WTC11 (cell line): ENCODE measurements around the gene AMN.

ENCODE experiments used
- ATF1 ChIP-seq: sonication (generic); formaldehyde crosslinking; IDR thresholded peaks from 2 replicates; pipeline ENCODE4 v1.8.1; 2023; ENCODE audit warnings: mild to moderate bottlenecking, moderate library complexity, missing genetic modification reagents
- FOXP1 ChIP-seq: sonication (generic); formaldehyde crosslinking; IDR thresholded peaks from 2 replicates; pipeline ENCODE4 v1.8.0; 2022; ENCODE audit warnings: missing genetic modification reagents, mild to moderate bottlenecking, moderate library complexity, borderline replicate concordance
- GABPB1 ChIP-seq: sonication (generic); formaldehyde crosslinking; IDR thresholded peaks from 2 replicates; pipeline ENCODE4 v1.8.1; 2023; ENCODE audit warnings: mild to moderate bottlenecking, missing genetic modification reagents
- NFYB ChIP-seq: sonication (generic); formaldehyde crosslinking; conservative IDR thresholded peaks from 2 replicates; pipeline ENCODE4 v1.8.0; 2022; ENCODE audit warnings: low read depth, missing genetic modification reagents
- SP1 ChIP-seq: sonication (generic); formaldehyde crosslinking; conservative IDR thresholded peaks from 2 replicates; pipeline ENCODE4 v1.8.1; 2022; ENCODE audit warnings: missing genetic modification reagents
- ZNF121 ChIP-seq: sonication (generic); formaldehyde crosslinking; IDR thresholded peaks from 2 replicates; pipeline ENCODE4 v1.8.0; 2023; ENCODE audit warnings: missing genetic modification reagents
- ZNF138 ChIP-seq: sonication (generic); formaldehyde crosslinking; conservative IDR thresholded peaks from 2 replicates; pipeline ENCODE4 v1.8.1; 2022; ENCODE audit warnings: mild to moderate bottlenecking, moderate library complexity, missing genetic modification reagents
- TF ChIP-seq, protein P1 (sequence below): sonication (generic); formaldehyde crosslinking; IDR thresholded peaks from 2 replicates; pipeline ENCODE4 v1.8.1; 2022; ENCODE audit warnings: low read depth, missing genetic modification reagents, borderline replicate concordance
- TF ChIP-seq, protein P2 (sequence below): fragments of 200-600 bp; IDR thresholded peaks from 2 replicates; pipeline ENCODE4 v1.8.0; 2022; ENCODE audit warnings: antibody characterized with exemption
- TF ChIP-seq, protein P3 (sequence below): fragments of 250-450 bp; sonication (Bioruptor Pico); IDR thresholded peaks from 2 replicates; pipeline ENCODE4 v1.9.0; 2021; ENCODE audit warnings: mild to moderate bottlenecking, borderline replicate concordance
- TF ChIP-seq, protein P4 (sequence below): sonication (generic); formaldehyde crosslinking; IDR thresholded peaks from 2 replicates; pipeline ENCODE4 v1.8.1; 2023; ENCODE audit warnings: mild to moderate bottlenecking, missing genetic modification reagents, borderline replicate concordance
- TF ChIP-seq, protein P5 (sequence below): fragments of 250-450 bp; sonication (Bioruptor Pico); IDR thresholded peaks from 2 replicates; pipeline ENCODE4 v1.8.0; 2021; ENCODE audit warnings: mild to moderate bottlenecking

DNA sequence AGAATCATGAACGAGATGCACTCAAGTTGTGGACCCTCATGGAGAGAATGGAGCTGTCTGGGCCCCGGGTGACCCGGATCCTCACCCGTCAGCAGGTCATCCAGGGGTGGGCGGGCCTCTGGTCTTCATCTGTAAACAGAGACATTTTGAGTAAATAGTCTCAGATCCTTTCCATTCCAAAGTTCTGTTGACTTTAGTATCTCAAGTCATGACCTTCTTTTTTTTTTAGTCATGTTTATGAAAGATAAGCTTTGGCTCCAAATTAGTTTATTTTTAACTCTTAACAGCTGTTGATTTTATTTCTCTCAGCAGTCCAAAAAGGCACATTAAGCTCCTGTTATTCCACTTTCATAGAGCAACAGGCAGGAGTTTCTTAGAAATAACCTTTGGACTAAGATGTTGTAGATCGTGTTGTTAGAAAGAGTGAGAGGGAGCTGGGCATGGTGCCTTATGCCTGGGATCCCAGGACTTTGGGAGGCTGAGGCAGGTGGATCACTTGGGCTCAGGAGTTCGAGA is 48.9 kb upstream of the AMN start:
- TF ChIP-seq ZNF121 (CRISPR knock-in tag) (no peak), FOXP1 (CRISPR knock-in tag) (no peak), ZNF138 (CRISPR knock-in tag) (no peak), ATF1 (CRISPR knock-in tag) (no peak), SP1 (CRISPR knock-in tag) (no peak), GABPB1 (CRISPR knock-in tag) (no peak), NFYB (CRISPR knock-in tag) (no peak)
- TF ChIP-seq, protein P1, sequence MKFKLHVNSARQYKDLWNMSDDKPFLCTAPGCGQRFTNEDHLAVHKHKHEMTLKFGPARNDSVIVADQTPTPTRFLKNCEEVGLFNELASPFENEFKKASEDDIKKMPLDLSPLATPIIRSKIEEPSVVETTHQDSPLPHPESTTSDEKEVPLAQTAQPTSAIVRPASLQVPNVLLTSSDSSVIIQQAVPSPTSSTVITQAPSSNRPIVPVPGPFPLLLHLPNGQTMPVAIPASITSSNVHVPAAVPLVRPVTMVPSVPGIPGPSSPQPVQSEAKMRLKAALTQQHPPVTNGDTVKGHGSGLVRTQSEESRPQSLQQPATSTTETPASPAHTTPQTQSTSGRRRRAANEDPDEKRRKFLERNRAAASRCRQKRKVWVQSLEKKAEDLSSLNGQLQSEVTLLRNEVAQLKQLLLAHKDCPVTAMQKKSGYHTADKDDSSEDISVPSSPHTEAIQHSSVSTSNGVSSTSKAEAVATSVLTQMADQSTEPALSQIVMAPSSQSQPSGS (CRISPR knock-in tag): no peak
- TF ChIP-seq, protein P2, sequence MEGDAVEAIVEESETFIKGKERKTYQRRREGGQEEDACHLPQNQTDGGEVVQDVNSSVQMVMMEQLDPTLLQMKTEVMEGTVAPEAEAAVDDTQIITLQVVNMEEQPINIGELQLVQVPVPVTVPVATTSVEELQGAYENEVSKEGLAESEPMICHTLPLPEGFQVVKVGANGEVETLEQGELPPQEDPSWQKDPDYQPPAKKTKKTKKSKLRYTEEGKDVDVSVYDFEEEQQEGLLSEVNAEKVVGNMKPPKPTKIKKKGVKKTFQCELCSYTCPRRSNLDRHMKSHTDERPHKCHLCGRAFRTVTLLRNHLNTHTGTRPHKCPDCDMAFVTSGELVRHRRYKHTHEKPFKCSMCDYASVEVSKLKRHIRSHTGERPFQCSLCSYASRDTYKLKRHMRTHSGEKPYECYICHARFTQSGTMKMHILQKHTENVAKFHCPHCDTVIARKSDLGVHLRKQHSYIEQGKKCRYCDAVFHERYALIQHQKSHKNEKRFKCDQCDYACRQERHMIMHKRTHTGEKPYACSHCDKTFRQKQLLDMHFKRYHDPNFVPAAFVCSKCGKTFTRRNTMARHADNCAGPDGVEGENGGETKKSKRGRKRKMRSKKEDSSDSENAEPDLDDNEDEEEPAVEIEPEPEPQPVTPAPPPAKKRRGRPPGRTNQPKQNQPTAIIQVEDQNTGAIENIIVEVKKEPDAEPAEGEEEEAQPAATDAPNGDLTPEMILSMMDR: no peak
- TF ChIP-seq, protein P3, sequence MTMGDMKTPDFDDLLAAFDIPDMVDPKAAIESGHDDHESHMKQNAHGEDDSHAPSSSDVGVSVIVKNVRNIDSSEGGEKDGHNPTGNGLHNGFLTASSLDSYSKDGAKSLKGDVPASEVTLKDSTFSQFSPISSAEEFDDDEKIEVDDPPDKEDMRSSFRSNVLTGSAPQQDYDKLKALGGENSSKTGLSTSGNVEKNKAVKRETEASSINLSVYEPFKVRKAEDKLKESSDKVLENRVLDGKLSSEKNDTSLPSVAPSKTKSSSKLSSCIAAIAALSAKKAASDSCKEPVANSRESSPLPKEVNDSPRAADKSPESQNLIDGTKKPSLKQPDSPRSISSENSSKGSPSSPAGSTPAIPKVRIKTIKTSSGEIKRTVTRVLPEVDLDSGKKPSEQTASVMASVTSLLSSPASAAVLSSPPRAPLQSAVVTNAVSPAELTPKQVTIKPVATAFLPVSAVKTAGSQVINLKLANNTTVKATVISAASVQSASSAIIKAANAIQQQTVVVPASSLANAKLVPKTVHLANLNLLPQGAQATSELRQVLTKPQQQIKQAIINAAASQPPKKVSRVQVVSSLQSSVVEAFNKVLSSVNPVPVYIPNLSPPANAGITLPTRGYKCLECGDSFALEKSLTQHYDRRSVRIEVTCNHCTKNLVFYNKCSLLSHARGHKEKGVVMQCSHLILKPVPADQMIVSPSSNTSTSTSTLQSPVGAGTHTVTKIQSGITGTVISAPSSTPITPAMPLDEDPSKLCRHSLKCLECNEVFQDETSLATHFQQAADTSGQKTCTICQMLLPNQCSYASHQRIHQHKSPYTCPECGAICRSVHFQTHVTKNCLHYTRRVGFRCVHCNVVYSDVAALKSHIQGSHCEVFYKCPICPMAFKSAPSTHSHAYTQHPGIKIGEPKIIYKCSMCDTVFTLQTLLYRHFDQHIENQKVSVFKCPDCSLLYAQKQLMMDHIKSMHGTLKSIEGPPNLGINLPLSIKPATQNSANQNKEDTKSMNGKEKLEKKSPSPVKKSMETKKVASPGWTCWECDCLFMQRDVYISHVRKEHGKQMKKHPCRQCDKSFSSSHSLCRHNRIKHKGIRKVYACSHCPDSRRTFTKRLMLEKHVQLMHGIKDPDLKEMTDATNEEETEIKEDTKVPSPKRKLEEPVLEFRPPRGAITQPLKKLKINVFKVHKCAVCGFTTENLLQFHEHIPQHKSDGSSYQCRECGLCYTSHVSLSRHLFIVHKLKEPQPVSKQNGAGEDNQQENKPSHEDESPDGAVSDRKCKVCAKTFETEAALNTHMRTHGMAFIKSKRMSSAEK: no peak
- TF ChIP-seq, protein P4, sequence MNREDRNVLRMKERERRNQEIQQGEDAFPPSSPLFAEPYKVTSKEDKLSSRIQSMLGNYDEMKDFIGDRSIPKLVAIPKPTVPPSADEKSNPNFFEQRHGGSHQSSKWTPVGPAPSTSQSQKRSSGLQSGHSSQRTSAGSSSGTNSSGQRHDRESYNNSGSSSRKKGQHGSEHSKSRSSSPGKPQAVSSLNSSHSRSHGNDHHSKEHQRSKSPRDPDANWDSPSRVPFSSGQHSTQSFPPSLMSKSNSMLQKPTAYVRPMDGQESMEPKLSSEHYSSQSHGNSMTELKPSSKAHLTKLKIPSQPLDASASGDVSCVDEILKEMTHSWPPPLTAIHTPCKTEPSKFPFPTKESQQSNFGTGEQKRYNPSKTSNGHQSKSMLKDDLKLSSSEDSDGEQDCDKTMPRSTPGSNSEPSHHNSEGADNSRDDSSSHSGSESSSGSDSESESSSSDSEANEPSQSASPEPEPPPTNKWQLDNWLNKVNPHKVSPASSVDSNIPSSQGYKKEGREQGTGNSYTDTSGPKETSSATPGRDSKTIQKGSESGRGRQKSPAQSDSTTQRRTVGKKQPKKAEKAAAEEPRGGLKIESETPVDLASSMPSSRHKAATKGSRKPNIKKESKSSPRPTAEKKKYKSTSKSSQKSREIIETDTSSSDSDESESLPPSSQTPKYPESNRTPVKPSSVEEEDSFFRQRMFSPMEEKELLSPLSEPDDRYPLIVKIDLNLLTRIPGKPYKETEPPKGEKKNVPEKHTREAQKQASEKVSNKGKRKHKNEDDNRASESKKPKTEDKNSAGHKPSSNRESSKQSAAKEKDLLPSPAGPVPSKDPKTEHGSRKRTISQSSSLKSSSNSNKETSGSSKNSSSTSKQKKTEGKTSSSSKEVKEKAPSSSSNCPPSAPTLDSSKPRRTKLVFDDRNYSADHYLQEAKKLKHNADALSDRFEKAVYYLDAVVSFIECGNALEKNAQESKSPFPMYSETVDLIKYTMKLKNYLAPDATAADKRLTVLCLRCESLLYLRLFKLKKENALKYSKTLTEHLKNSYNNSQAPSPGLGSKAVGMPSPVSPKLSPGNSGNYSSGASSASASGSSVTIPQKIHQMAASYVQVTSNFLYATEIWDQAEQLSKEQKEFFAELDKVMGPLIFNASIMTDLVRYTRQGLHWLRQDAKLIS (CRISPR knock-in tag): no peak
- TF ChIP-seq, protein P5, sequence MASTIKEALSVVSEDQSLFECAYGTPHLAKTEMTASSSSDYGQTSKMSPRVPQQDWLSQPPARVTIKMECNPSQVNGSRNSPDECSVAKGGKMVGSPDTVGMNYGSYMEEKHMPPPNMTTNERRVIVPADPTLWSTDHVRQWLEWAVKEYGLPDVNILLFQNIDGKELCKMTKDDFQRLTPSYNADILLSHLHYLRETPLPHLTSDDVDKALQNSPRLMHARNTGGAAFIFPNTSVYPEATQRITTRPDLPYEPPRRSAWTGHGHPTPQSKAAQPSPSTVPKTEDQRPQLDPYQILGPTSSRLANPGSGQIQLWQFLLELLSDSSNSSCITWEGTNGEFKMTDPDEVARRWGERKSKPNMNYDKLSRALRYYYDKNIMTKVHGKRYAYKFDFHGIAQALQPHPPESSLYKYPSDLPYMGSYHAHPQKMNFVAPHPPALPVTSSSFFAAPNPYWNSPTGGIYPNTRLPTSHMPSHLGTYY (CRISPR knock-in tag): no peak
